CD4-positive, alpha-beta memory T cell (primary cell): ENCODE data around the gene ATIC. TPM values are rescaled to one million over a fixed set of nuclear protein-coding genes. Genes with fewer than 3 reads are reported as not detected.
"Not testable (repeated sequence)": the region's sequence is repeated elsewhere in the genome, so short reads cannot be mapped to it uniquely, and the experiment has no call there.

Experiments used
- CTCF ChIA-PET: fragments of 350-600 bp; sonication (Branson Sonifier 250); formaldehyde crosslinking; loops from one replicate; lab custom pipeline; 2021; ENCODE audit warnings: inconsistent platforms; ENCODE audit not compliant: partially characterized antibody; lab: Charles Lee
- POLR2A ChIA-PET: fragments of 350-600 bp; sonication (Branson Sonifier 250); formaldehyde crosslinking; loops from one replicate; lab custom pipeline; 2021; ENCODE audit not compliant: partially characterized antibody; lab: Charles Lee
- DNase-seq, 5 donors: peaks; one replicate each; pipeline versions ENCODE4 v3.0.0 to v3.0.0-alpha.2; 2020 to 2022; ENCODE audit warnings: mixed read lengths in 1 of 5
- H3K27ac ChIP-seq: one replicate; pipeline ENCODE4 v1.7.0; 2013; ENCODE audit warnings: low read depth, low read length
- H3K27me3 ChIP-seq: 2 replicates; pipeline ENCODE4 v1.7.0; 2013; ENCODE audit warnings: mild to moderate bottlenecking, low read length, moderate library complexity; ENCODE audit not compliant: insufficient read depth
- H3K36me3 ChIP-seq: 2 replicates; pipeline ENCODE4 v1.7.0; 2013; ENCODE audit warnings: mild to moderate bottlenecking, low read length, moderate library complexity; ENCODE audit not compliant: insufficient read depth
- H3K4me1 ChIP-seq: 2 replicates; pipeline ENCODE4 v1.7.0; 2013; ENCODE audit warnings: mild to moderate bottlenecking, low read length, moderate library complexity; ENCODE audit not compliant: insufficient read depth
- H3K4me3 ChIP-seq, 2 donors: one replicate each; pipeline ENCODE4 v1.7.0; 2013; ENCODE audit warnings: low read length in 2 of 2, mild to moderate bottlenecking in 1 of 2
- H3K9me3 ChIP-seq, 2 donors: one replicate each; pipeline ENCODE4 v1.7.0; 2013; ENCODE audit warnings: low read length in 2 of 2, control low read depth in 1 of 2; ENCODE audit not compliant: control insufficient read depth in 1 of 2
- H3K27ac Mint-ChIP-seq, 7 donors: one replicate each; pipeline ENCODE4 v1.8.0; 2020 to 2021; ENCODE audit warnings: mixed read lengths in 7 of 7, mild to moderate bottlenecking in 6 of 7, inconsistent platforms in 3 of 7, moderate library complexity in 3 of 7
- H3K27me3 Mint-ChIP-seq, 2 donors: one replicate each; pipeline ENCODE4 v1.8.0; 2020 to 2021; ENCODE audit warnings: mixed read lengths in 2 of 2
- H3K36me3 Mint-ChIP-seq, 2 donors: one replicate each; pipeline ENCODE4 v1.8.0; 2020 to 2021; ENCODE audit warnings: mixed read lengths in 2 of 2, inconsistent platforms in 1 of 2, mild to moderate bottlenecking in 1 of 2
- H3K4me1 Mint-ChIP-seq, 4 donors: one replicate each; pipeline ENCODE4 v1.8.0; 2020 to 2021; ENCODE audit warnings: mixed read lengths in 4 of 4, mild to moderate bottlenecking in 1 of 4
- H3K4me3 Mint-ChIP-seq, 8 donors: one replicate each; pipeline ENCODE4 v1.8.0; 2020 to 2021; ENCODE audit warnings: mixed read lengths in 8 of 8, mild to moderate bottlenecking in 7 of 8, moderate library complexity in 6 of 8, inconsistent platforms in 3 of 8
- H3K9me3 Mint-ChIP-seq, 8 donors: one replicate each; pipeline ENCODE4 v1.8.0; 2020 to 2021; ENCODE audit warnings: mixed read lengths in 8 of 8, mild to moderate bottlenecking in 5 of 8, inconsistent platforms in 3 of 8, moderate library complexity in 1 of 8
- intact Hi-C: fragments of 100-400 bp; cut with micrococcal nuclease; formaldehyde crosslinking; loops from one replicate; pipeline ENCODE4 v1.15.1; 2023
- polyA plus RNA-seq, 2 donors: library from polyadenylated mRNA; unstranded; fragments of 300-500 nt; fragmentation: Illumina TruSeq; gene quantifications; one replicate each; pipeline ENCODE4 v1.2.3, GENCODE V29; 2021
- total RNA-seq, 2 experiments: library from RNA; stranded (reverse); gene quantifications; one replicate each; pipeline ENCODE4 v1.2.3, GENCODE V29; 2021

Gene ATIC
- total and polyA plus RNA-seq, 4 experiments from 2014 or later = 85.1 to 187 (median 125) TPM

DNA sequence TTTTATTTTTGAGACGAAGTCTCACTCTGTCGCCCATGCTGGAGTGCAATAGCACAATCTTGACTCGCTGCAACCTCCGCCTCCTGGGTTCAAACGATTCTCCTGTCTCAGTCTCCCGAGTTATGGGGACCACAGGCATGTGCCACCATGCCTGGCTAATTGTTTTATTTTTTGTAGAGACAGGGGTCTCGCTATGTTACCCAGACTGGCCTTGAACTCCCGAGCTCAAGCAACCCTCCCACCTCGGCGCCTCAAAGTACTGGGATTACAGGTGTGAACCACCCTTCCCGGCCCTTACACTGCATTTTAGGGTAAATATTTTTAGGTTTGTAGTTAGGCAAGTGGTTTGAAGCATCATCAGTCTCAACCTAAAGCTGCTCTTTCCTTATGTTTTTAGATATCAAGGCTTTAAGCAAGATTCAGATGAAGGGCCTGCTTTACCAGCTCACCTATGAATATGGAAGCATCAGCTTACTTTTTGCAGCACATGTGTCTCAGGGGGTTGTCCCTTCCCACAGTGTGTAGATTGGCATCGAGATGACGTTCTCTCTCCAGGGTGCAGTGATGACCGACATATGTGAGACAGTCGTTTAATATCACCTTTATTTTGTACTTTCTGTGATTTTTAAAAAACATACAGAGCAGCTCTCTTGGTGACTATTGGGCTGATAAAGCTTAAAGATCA is 47.2 kb downstream of the ATIC start:
- ChIA-PET POLR2A (no interaction called here), CTCF (interaction anchor here (1.4 kb wide), 1 partner anchor 17 kb away, joined by 3 read pairs; no protein-coding TSS in a partner anchor)
- no peaks in the 10 kb centered on the region for H3K27me3 ChIP-seq
- H3K4me3 ChIP-seq = no peak overlapping the region
- H3K9me3 ChIP-seq = no peaks in the 10 kb centered on the region
- intact Hi-C loops = no loop called here
- no peak overlapping the region for H3K27ac Mint-ChIP-seq
- no peaks in the 10 kb centered on the region for H3K27me3 Mint-ChIP-seq
- no peaks in the 10 kb centered on the region for H3K4me1 Mint-ChIP-seq
- no peaks in the 10 kb centered on the region for H3K36me3 ChIP-seq
- H3K36me3 Mint-ChIP-seq = peaks cover 34 to 48% of the 10 kb centered on the region in 2 donors
- H3K9me3 Mint-ChIP-seq = no peaks in the 10 kb centered on the region
- no peak overlapping the region for H3K4me3 Mint-ChIP-seq
- no peak for DNase-seq
- no peak overlapping the region for H3K27ac ChIP-seq
- no peaks in the 10 kb centered on the region for H3K4me1 ChIP-seq

DNA sequence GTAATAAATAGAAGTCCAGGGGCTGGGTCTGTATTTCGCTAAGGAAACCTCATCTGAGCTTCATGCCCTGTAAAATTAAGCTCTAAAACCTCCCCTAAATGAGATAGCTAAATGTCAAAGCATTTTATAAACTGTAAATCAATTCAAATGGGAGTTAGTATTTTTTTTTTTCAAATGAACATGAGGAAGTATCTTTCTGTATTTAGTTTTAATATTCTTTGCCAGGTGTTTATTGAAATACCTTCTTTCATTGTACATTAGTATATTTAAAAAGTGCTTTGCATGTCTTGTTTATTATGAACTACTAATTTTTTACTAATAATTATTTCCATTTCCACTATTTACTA is 47.7 kb downstream of the ATIC start:
- ChIA-PET POLR2A (no interaction called here), CTCF (interaction anchor here (1.4 kb wide), 1 partner anchor 18 kb away, joined by 3 read pairs; no protein-coding TSS in a partner anchor)
- H3K27ac Mint-ChIP-seq = no peak overlapping the region
- no peak for DNase-seq
- Histone ChIP-seq H3K27me3 (no peaks in the 10 kb centered on the region), H3K4me1 (no peaks in the 10 kb centered on the region), H3K36me3 (no peaks in the 10 kb centered on the region), H3K27ac (no peak overlapping the region), H3K4me3 (no peak overlapping the region), H3K9me3 (no peaks in the 10 kb centered on the region)
- intact Hi-C loops = no loop called here
- no peaks in the 10 kb centered on the region for H3K9me3 Mint-ChIP-seq
- no peak overlapping the region for H3K4me3 Mint-ChIP-seq
- peaks cover 36 to 53% of the 10 kb centered on the region in 2 donors for H3K36me3 Mint-ChIP-seq
- no peaks in the 10 kb centered on the region for H3K4me1 Mint-ChIP-seq
- H3K27me3 Mint-ChIP-seq = no peaks in the 10 kb centered on the region

DNA sequence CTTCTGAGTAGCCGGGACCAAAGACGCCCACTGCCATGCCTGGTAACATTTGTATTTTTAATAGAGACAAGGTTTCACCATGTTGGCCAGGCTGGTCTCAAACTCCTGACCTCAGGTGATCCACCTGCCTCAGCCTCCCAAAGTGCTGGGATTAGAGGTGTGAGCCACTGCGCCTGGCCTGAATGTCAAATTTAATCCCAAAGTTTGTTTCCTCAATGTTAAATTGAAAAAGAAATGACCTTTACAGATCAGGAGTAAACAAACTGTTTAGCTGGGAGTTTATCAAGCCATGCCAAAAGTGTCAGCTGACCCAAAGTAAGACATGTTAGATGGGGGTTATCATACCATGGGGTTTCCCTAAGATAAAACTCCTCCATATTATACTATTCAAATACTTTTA is 48.2 kb downstream of the ATIC start:
- H3K4me3 ChIP-seq, H3K27ac Mint-ChIP-seq, H3K9me3 Mint-ChIP-seq, H3K9me3 ChIP-seq, intact Hi-C loops, H3K36me3 ChIP-seq, H3K27me3 ChIP-seq, H3K27ac ChIP-seq, DNase-seq, H3K27me3 Mint-ChIP-seq, H3K4me1 Mint-ChIP-seq, H3K4me1 ChIP-seq, POLR2A ChIA-PET, H3K4me3 Mint-ChIP-seq: not testable (repeated sequence)
- H3K36me3 Mint-ChIP-seq = peaks cover 37 to 55% of the 10 kb centered on the region in 2 donors
- CTCF ChIA-PET = interaction anchor here (1.4 kb wide), 1 partner anchor 18 kb away, joined by 3 read pairs; no protein-coding TSS in a partner anchor

DNA sequence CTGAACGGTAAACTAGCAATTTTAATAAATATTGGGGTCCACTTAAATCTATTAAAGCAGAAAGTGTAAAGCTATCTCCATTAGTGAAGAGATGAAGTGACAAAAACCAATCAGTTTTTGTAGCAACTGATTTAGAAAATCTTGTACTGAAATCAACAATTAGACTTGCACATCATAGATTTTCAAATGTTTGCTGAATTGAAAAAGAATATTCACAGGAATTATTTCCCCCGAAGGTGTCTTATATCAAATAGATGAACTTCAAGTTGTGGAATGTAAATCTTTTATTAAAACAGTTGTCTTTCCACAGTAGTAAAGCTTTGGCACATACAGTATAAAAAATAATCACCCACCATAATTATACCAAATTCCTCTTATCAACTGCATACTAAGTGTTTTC is 48.7 kb downstream of the ATIC start:
- Histone ChIP-seq H3K27ac (no peak overlapping the region), H3K9me3 (no peaks in the 10 kb centered on the region), H3K4me1 (no peaks in the 10 kb centered on the region), H3K27me3 (no peaks in the 10 kb centered on the region), H3K36me3 (no peaks in the 10 kb centered on the region), H3K4me3 (no peak overlapping the region)
- Mint-ChIP-seq H3K27me3 (no peaks in the 10 kb centered on the region), H3K4me1 (no peaks in the 10 kb centered on the region), H3K4me3 (no peak overlapping the region), H3K27ac (no peak overlapping the region), H3K9me3 (peaks cover 0 to 2% (median 0%) of the 10 kb centered on the region in 8 donors), H3K36me3 (peaks cover 37 to 56% of the 10 kb centered on the region in 2 donors)
- ChIA-PET POLR2A (no interaction called here), CTCF (interaction anchor here (1.4 kb wide), 1 partner anchor 19 kb away, joined by 3 read pairs; no protein-coding TSS in a partner anchor)
- intact Hi-C loops = no loop called here
- no peak for DNase-seq

DNA sequence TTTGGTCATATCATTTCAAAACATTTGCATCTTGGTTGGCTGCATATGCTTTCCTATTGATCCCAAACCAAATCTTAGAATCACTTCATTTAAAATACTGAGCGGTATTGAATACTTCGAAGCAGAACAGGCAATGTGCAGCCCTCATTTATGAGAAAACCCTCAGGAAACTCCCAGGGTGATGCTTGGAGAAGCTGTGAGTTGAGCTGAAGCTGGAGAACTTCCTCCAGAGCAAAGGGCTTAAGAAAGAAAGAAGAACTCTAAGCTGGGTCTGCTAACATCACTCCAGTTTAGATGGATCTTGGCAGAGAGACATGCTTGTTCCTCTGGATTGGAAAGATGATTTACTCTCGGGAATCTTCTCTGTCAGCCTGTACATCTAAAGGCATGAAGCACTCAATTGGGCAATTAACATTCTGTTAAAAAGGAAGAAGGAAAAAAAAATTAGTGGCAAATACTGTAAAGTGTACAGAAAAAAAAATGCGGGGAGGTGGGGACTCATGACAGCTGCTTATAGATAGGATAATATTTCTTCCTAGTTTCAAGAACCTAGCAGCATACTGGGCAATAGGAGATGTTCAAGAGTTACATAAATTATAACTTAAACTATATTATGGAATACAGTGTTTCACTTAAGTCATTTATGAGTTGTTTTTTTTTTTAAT is 49.5 kb downstream of the ATIC start:
- POLR2A ChIA-PET = no interaction called here

DNA sequence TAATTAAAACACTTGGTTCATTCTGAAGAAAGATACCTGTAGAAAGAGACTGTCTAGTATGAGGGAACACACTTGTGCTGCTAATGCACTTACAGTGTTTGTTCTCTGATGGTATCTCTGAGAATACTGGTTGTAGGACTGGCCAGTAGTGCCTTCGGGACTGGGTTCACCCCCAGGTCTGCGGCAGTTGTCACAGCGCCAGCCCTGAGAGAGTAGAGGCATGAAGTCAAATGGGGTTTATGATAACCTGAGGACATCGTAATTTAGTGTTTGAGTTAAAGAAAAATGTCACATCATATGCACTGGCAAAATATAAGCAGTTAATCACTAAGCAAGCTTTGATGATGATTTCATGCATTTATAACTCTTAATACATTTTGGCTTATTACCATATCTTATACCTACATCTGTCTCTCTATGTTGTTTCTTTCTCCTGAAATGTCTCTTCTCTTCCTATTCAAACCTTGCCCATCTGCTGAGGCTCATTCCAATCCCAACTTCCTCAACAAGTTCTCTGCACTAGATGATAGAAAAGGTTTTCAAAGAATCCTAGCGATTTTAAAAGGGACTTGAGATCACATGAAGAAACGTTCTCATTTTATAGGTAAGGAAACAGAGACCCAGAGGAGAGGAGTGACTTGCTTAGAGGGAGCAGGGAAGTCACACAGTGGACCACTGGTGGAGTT is 50.2 kb downstream of the ATIC start:
- Mint-ChIP-seq H3K27ac (no peak overlapping the region), H3K36me3 (peaks cover 39 to 62% of the 10 kb centered on the region in 2 donors)
- intact Hi-C loops = no loop called here

More for the DNA sequence above, 49.5 kb downstream of the ATIC start:
- no peaks in the 10 kb centered on the region for H3K4me1 ChIP-seq
- Mint-ChIP-seq H3K36me3 (peaks cover 39 to 58% of the 10 kb centered on the region in 2 donors), H3K4me1 (no peaks in the 10 kb centered on the region), H3K27me3 (no peaks in the 10 kb centered on the region), H3K9me3 (peaks cover 0 to 2% (median 0%) of the 10 kb centered on the region in 8 donors), H3K4me3 (no peak overlapping the region), H3K27ac (no peak overlapping the region)
- H3K9me3 ChIP-seq = no peaks in the 10 kb centered on the region
- intact Hi-C loops = no loop called here
- DNase-seq = no peak
- no peak overlapping the region for H3K4me3 ChIP-seq
- H3K36me3 ChIP-seq = no peaks in the 10 kb centered on the region
- no peaks in the 10 kb centered on the region for H3K27me3 ChIP-seq
- no peak overlapping the region for H3K27ac ChIP-seq
- CTCF ChIA-PET = no interaction called here

DNA sequence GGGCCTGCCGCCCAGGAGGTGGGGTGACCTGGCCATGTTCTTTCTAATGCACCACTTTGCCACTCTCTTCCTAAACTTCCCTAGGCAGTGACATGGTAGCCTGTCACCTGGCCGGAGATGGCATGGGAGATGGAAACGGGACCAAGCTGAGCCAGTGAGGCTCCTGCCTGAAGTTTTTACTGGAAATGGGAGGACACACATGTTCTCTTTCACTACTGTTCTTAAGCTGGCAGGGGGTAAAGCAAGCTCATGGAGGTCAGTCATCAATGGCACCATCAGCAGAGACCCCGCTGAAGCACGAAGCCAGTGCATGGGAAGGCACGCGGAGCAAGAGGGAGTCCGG is 50.7 kb downstream of the ATIC start:
- H3K36me3 Mint-ChIP-seq = peaks cover 39 to 63% of the 10 kb centered on the region in 2 donors

More for the DNA sequence above, 50.2 kb downstream of the ATIC start:
- ChIA-PET POLR2A (no interaction called here), CTCF (no interaction called here)
- Mint-ChIP-seq H3K4me3 (no peak overlapping the region), H3K27me3 (no peaks in the 10 kb centered on the region), H3K4me1 (no peaks in the 10 kb centered on the region), H3K9me3 (peaks cover 0 to 2% (median 0%) of the 10 kb centered on the region in 8 donors)
- H3K4me3 ChIP-seq = no peak overlapping the region
- no peaks in the 10 kb centered on the region for H3K36me3 ChIP-seq
- H3K4me1 ChIP-seq = no peaks in the 10 kb centered on the region
- H3K27ac ChIP-seq = no peak overlapping the region
- H3K27me3 ChIP-seq = no peaks in the 10 kb centered on the region
- no peaks in the 10 kb centered on the region for H3K9me3 ChIP-seq
- no peak for DNase-seq

More for the DNA sequence above, 50.7 kb downstream of the ATIC start:
- Histone ChIP-seq H3K9me3 (no peaks in the 10 kb centered on the region), H3K27ac (no peak overlapping the region), H3K4me3 (no peak overlapping the region), H3K4me1 (no peaks in the 10 kb centered on the region), H3K27me3 (no peaks in the 10 kb centered on the region), H3K36me3 (no peaks in the 10 kb centered on the region)
- intact Hi-C loops = no loop called here
- POLR2A ChIA-PET = no interaction called here
- CTCF ChIA-PET = no interaction called here
- H3K27me3 Mint-ChIP-seq = no peaks in the 10 kb centered on the region
- no peaks in the 10 kb centered on the region for H3K4me1 Mint-ChIP-seq
- H3K4me3 Mint-ChIP-seq = no peak overlapping the region
- no peak overlapping the region for H3K27ac Mint-ChIP-seq
- peaks cover 0 to 2% (median 0%) of the 10 kb centered on the region in 8 donors for H3K9me3 Mint-ChIP-seq
- no peak for DNase-seq
